ENCODE data around the gene TAS2R20.
"Not testable (repeated sequence)": the region's sequence is repeated elsewhere in the genome, so short reads cannot be mapped to it uniquely, and the experiment has no call there.

TAS2R20 gene, protein sequence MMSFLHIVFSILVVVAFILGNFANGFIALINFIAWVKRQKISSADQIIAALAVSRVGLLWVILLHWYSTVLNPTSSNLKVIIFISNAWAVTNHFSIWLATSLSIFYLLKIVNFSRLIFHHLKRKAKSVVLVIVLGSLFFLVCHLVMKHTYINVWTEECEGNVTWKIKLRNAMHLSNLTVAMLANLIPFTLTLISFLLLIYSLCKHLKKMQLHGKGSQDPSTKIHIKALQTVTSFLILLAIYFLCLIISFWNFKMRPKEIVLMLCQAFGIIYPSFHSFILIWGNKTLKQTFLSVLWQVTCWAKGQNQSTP

DNA sequence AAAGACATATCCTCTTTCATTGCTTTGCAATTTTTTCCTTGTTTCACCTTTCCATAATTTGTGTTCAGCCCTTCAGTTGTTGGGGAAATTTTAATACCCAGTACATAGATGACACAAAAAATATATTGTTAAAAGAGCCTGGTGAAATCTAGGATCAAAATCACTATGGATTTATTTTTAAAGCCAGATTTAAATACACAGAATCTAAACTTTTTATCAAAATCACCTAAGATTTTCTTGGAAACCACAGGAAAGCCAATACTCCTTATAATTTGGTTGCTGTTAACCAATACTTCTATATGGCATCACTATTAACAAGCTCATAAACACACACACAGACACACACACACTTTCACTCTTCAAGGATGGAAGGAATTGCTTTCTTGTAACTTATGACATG lies at the start of gene TAS2R20:
TAS2R20 (minus strand) TSS at position 101 of the 400 bp plus-strand sequence. CDS start 429 bp downstream, outside the sequence.
- Histone ChIP-seq H3K4me3 (ENCODE audit: low read depth in 1 of 5, low read length in 5 of 5) (no peak within 1 kb of the TSS), H3K4me1 (ENCODE audit: control insufficient read depth in 5 of 5, insufficient read depth in 5 of 5, low read length in 5 of 5) (no peaks in the 10 kb centered on the region), H3K27ac (ENCODE audit: low read depth, low read length) (no peak within 1 kb of the TSS), H3K36me3 (ENCODE audit: control insufficient read depth in 5 of 5, insufficient read depth in 5 of 5, low read length in 5 of 5) (peaks cover 4 to 10% (median 7%) of the 10 kb centered on the region in 5 donors), H3K27me3 (ENCODE audit: control insufficient read depth in 5 of 5, insufficient read depth in 4 of 5, low read length in 5 of 5) (no peaks in the 10 kb centered on the region), H3K9me3 (ENCODE audit: control insufficient read depth in 5 of 5, low read length in 5 of 5) (peaks cover 0 to 3% (median 0%) of the 10 kb centered on the region in 5 donors), H3K9ac (ENCODE audit: low read length in 5 of 5) (no peak within 1 kb of the TSS)

GRCh38 chr12:11041366-11041765 lies 43.3 kb upstream of the TAS2R20 start:
- H3K4me1 ChIP-seq (ENCODE audit: control insufficient read depth in 5 of 5, insufficient read depth in 5 of 5, low read length in 5 of 5); H3K27ac ChIP-seq (ENCODE audit: low read depth, low read length); H3K9ac ChIP-seq (ENCODE audit: low read length in 5 of 5); H3K4me3 ChIP-seq (ENCODE audit: low read depth in 1 of 5, low read length in 5 of 5); H3K9me3 ChIP-seq (ENCODE audit: control insufficient read depth in 5 of 5, low read length in 5 of 5); H3K27me3 ChIP-seq (ENCODE audit: control insufficient read depth in 5 of 5, insufficient read depth in 4 of 5, low read length in 5 of 5): not testable (repeated sequence)
- peaks cover 0 to 19% (median 4%) of the 10 kb centered on the region in 5 donors for H3K36me3 ChIP-seq (ENCODE audit: control insufficient read depth in 5 of 5, insufficient read depth in 5 of 5, low read length in 5 of 5)

- Histone ChIP-seq H3K9ac (ENCODE audit: low read length in 5 of 5) (no peak overlapping the region), H3K4me3 (ENCODE audit: low read depth in 1 of 5, low read length in 5 of 5) (no peak overlapping the region), H3K27me3 (ENCODE audit: control insufficient read depth in 5 of 5, insufficient read depth in 4 of 5, low read length in 5 of 5) (no peaks in the 10 kb centered on the region), H3K27ac (ENCODE audit: low read depth, low read length) (no peak overlapping the region), H3K36me3 (ENCODE audit: control insufficient read depth in 5 of 5, insufficient read depth in 5 of 5, low read length in 5 of 5) (peaks cover 0 to 14% (median 3%) of the 10 kb centered on the region in 5 donors), H3K4me1 (ENCODE audit: control insufficient read depth in 5 of 5, insufficient read depth in 5 of 5, low read length in 5 of 5) (peaks cover 0 to 2% (median 0%) of the 10 kb centered on the region in 5 donors), H3K9me3 (ENCODE audit: control insufficient read depth in 5 of 5, low read length in 5 of 5) (no peaks in the 10 kb centered on the region)
Measured at GRCh38 chr12:11040162-11040561, 42.1 kb upstream of the TAS2R20 start.

GRCh38 chr12:11039171-11039570 lies 41.1 kb upstream of the TAS2R20 start:
- no peak overlapping the region for H3K4me3 ChIP-seq (ENCODE audit: low read depth in 1 of 5, low read length in 5 of 5)
- H3K36me3 ChIP-seq (ENCODE audit: control insufficient read depth in 5 of 5, insufficient read depth in 5 of 5, low read length in 5 of 5) = peaks cover 0 to 5% (median 0%) of the 10 kb centered on the region in 5 donors
- peaks cover 0 to 2% (median 0%) of the 10 kb centered on the region in 5 donors for H3K4me1 ChIP-seq (ENCODE audit: control insufficient read depth in 5 of 5, insufficient read depth in 5 of 5, low read length in 5 of 5)
- no peaks in the 10 kb centered on the region for H3K9me3 ChIP-seq (ENCODE audit: control insufficient read depth in 5 of 5, low read length in 5 of 5)
- no peak overlapping the region for H3K27ac ChIP-seq (ENCODE audit: low read depth, low read length)
- no peaks in the 10 kb centered on the region for H3K27me3 ChIP-seq (ENCODE audit: control insufficient read depth in 5 of 5, insufficient read depth in 4 of 5, low read length in 5 of 5)
- no peak overlapping the region for H3K9ac ChIP-seq (ENCODE audit: low read length in 5 of 5)

GRCh38 chr12:11033959-11034358 lies 35.9 kb upstream of the TAS2R20 start:
- not testable (repeated sequence) for H3K27ac ChIP-seq (ENCODE audit: low read depth, low read length); H3K4me1 ChIP-seq (ENCODE audit: control insufficient read depth in 5 of 5, insufficient read depth in 5 of 5, low read length in 5 of 5); H3K36me3 ChIP-seq (ENCODE audit: control insufficient read depth in 5 of 5, insufficient read depth in 5 of 5, low read length in 5 of 5); H3K9me3 ChIP-seq (ENCODE audit: control insufficient read depth in 5 of 5, low read length in 5 of 5); H3K27me3 ChIP-seq (ENCODE audit: control insufficient read depth in 5 of 5, insufficient read depth in 4 of 5, low read length in 5 of 5); H3K9ac ChIP-seq (ENCODE audit: low read length in 5 of 5); H3K4me3 ChIP-seq (ENCODE audit: low read depth in 1 of 5, low read length in 5 of 5)

GRCh38 chr12:11031307-11031706 lies 33.2 kb upstream of the TAS2R20 start, which contains the start of gene TAS2R31:
TAS2R31 (minus strand) TSS chr12:11031407; CDS start chr12:11031335, 72 bp downstream.
- Histone ChIP-seq H3K4me1 (ENCODE audit: control insufficient read depth in 5 of 5, insufficient read depth in 5 of 5, low read length in 5 of 5) (no peaks in the 10 kb centered on the region), H3K9me3 (ENCODE audit: control insufficient read depth in 5 of 5, low read length in 5 of 5) (no peaks in the 10 kb centered on the region), H3K27me3 (ENCODE audit: control insufficient read depth in 5 of 5, insufficient read depth in 4 of 5, low read length in 5 of 5) (no peaks in the 10 kb centered on the region), H3K36me3 (ENCODE audit: control insufficient read depth in 5 of 5, insufficient read depth in 5 of 5, low read length in 5 of 5) (peaks cover 5 to 8% (median 6%) of the 10 kb centered on the region in 5 donors), H3K27ac (ENCODE audit: low read depth, low read length) (no peak within 1 kb of the TSS), H3K9ac (ENCODE audit: low read length in 5 of 5) (no peak within 1 kb of the TSS), H3K4me3 (ENCODE audit: low read depth in 1 of 5, low read length in 5 of 5) (no peak within 1 kb of the TSS)

- H3K27ac ChIP-seq (ENCODE audit: low read depth, low read length) = no peak overlapping the region
- H3K9me3 ChIP-seq (ENCODE audit: control insufficient read depth in 5 of 5, low read length in 5 of 5) = no peaks in the 10 kb centered on the region
Measured at GRCh38 chr12:11026118-11026517, 28.0 kb upstream of the TAS2R20 start.

DNA sequence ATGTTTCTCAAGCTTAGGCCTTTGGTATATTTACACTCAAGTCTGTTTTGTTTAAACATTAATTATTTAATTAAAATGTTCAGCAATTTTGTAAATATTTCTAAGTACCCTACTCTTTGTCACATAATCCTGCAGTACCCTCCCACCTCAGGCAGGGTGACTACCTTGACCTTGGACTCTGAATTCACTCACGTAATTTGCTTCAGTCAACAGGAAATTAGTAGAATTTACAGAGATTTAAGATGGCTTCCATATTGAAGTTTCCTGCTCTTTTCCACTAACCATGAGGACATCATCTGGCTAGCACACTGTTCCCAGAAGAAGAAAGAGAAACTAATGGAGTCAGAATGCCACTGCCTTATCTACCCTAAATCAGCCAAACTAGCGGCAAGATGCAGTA lies 25.3 kb upstream of the TAS2R20 start:
- H3K36me3 ChIP-seq (ENCODE audit: control insufficient read depth in 5 of 5, insufficient read depth in 5 of 5, low read length in 5 of 5) = peaks cover 0 to 10% (median 5%) of the 10 kb centered on the region in 5 donors
- H3K4me3 ChIP-seq (ENCODE audit: low read depth in 1 of 5, low read length in 5 of 5) = no peak overlapping the region
- no peaks in the 10 kb centered on the region for H3K27me3 ChIP-seq (ENCODE audit: control insufficient read depth in 5 of 5, insufficient read depth in 4 of 5, low read length in 5 of 5)
- no peak overlapping the region for H3K9ac ChIP-seq (ENCODE audit: low read length in 5 of 5)
- H3K27ac ChIP-seq (ENCODE audit: low read depth, low read length) = no peak overlapping the region
- no peaks in the 10 kb centered on the region for H3K4me1 ChIP-seq (ENCODE audit: control insufficient read depth in 5 of 5, insufficient read depth in 5 of 5, low read length in 5 of 5)
- H3K9me3 ChIP-seq (ENCODE audit: control insufficient read depth in 5 of 5, low read length in 5 of 5) = no peaks in the 10 kb centered on the region

More at GRCh38 chr12:11026118-11026517, 28.0 kb upstream of the TAS2R20 start:
- Histone ChIP-seq H3K4me1 (ENCODE audit: control insufficient read depth in 5 of 5, insufficient read depth in 5 of 5, low read length in 5 of 5) (no peaks in the 10 kb centered on the region), H3K9ac (ENCODE audit: low read length in 5 of 5) (no peak overlapping the region), H3K36me3 (ENCODE audit: control insufficient read depth in 5 of 5, insufficient read depth in 5 of 5, low read length in 5 of 5) (peaks cover 5 to 10% (median 5%) of the 10 kb centered on the region in 5 donors), H3K27me3 (ENCODE audit: control insufficient read depth in 5 of 5, insufficient read depth in 4 of 5, low read length in 5 of 5) (no peaks in the 10 kb centered on the region), H3K4me3 (ENCODE audit: low read depth in 1 of 5, low read length in 5 of 5) (no peak overlapping the region)

DNA sequence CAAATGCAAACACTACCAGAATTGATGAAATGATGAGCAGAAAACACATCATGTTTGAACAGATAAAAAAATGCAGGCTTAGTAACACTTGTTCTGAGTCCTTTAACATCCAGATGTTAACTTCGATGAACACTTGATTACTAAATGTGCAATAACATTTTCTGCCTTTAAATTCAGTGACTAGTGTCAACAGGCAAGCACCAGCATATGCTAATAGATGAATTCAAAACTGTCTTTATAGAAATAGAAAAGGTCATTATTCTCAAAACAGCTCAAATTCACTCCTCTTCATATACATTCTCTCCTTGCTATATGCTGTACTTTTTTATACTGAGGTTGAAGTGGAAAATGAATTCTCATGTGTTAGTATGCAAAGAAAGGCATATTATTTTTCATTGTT lies 24.4 kb upstream of the TAS2R20 start, which contains the start of gene TAS2R19:
TAS2R19 (minus strand) TSS at position 101 of the 400 bp plus-strand sequence; CDS start at position 52, 49 bp downstream.
- Histone ChIP-seq H3K4me3 (ENCODE audit: low read depth in 1 of 5, low read length in 5 of 5) (no peak within 1 kb of the TSS), H3K36me3 (ENCODE audit: control insufficient read depth in 5 of 5, insufficient read depth in 5 of 5, low read length in 5 of 5) (peaks cover 0 to 2% (median 0%) of the 10 kb centered on the region in 5 donors)

GRCh38 chr12:11016937-11017336 lies 18.8 kb upstream of the TAS2R20 start:
- Histone ChIP-seq H3K36me3 (ENCODE audit: control insufficient read depth in 5 of 5, insufficient read depth in 5 of 5, low read length in 5 of 5) (no peaks in the 10 kb centered on the region), H3K4me1 (ENCODE audit: control insufficient read depth in 5 of 5, insufficient read depth in 5 of 5, low read length in 5 of 5) (peaks cover 0 to 9% (median 5%) of the 10 kb centered on the region in 5 donors), H3K27me3 (ENCODE audit: control insufficient read depth in 5 of 5, insufficient read depth in 4 of 5, low read length in 5 of 5) (no peaks in the 10 kb centered on the region), H3K9ac (ENCODE audit: low read length in 5 of 5) (no peak overlapping the region), H3K4me3 (ENCODE audit: low read depth in 1 of 5, low read length in 5 of 5) (no peak overlapping the region), H3K9me3 (ENCODE audit: control insufficient read depth in 5 of 5, low read length in 5 of 5) (no peaks in the 10 kb centered on the region), H3K27ac (ENCODE audit: low read depth, low read length) (no peak overlapping the region)

More for the DNA sequence above, 24.4 kb upstream of the TAS2R20 start, which contains the start of gene TAS2R19:
- H3K27me3 ChIP-seq (ENCODE audit: control insufficient read depth in 5 of 5, insufficient read depth in 4 of 5, low read length in 5 of 5) = no peaks in the 10 kb centered on the region
- no peaks in the 10 kb centered on the region for H3K9me3 ChIP-seq (ENCODE audit: control insufficient read depth in 5 of 5, low read length in 5 of 5)
- H3K9ac ChIP-seq (ENCODE audit: low read length in 5 of 5) = no peak within 1 kb of the TSS
- H3K27ac ChIP-seq (ENCODE audit: low read depth, low read length) = no peak within 1 kb of the TSS
- H3K4me1 ChIP-seq (ENCODE audit: control insufficient read depth in 5 of 5, insufficient read depth in 5 of 5, low read length in 5 of 5) = no peaks in the 10 kb centered on the region
